NCI-H345 treated with DMSO at 0.1 percent for 48 hours (cell line): ENCODE data around the gene ADAR.

ENCODE experiments used
- DNase-seq: peaks from one replicate; lab custom pipeline; 2025; ENCODE audit not compliant: unreplicated experiment; lab: John Stamatoyannopoulos, UW

Gene ADAR

DNA sequence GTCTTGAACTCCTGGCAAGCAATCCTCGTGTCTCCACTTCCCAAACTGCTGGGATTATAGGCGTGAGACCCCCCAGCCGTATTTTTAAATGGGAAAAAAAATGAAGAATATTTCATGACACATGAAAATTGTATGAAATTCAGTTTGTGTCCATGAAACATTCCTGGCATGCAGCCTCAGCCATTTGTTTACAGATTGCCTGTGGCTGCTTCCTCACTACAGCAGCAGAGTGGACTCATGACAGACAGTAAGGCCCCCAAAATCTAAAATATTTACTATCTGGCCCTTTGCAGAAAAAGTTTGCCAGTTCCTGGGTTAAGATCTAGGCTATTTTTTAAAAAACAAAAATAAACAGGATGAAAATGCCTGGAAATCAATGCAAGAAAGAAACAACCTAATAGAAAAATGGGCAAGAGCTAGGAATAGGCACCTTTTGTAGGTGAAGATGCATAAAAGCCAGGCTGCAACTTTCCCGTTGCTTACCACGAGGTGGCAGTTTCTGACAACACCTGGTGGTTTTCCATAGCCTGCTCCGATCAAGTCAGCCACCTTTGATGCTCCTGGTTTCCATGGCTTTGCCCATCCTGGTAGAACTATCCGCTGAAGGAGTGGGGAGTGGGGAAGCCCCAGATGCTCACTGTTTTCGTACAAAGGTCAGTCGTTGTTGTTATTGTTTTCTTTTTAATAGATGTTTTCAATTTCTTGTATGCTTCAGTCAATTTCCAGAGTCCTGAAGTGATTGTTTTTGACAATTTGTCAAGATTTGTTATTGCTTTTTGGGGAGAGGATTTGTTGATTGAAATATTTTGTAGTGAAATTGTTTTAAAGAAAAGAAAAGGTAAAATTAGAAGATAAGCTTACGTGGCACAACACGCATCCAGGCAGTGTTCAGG, 73.8 kb downstream of the ADAR start:
- DNase-seq = peak; percentile 81
